Spleen (tissue), 11 donors: ENCODE results near the gene DLGAP3. TPM values are rescaled to one million over a fixed set of nuclear protein-coding genes. Genes with fewer than 3 reads are reported as not detected.

Experiments
- DNase-seq: peaks from one replicate; pipeline ENCODE4 v3.0.0-alpha.2; 2020
- H3K27ac ChIP-seq, 8 donors: fragments of 200-600 bp; sonication (generic) in 7 of 8; 1 replicate in 4 of 8; 2 replicates in 4 of 8; pipeline versions ENCODE4 v1.5.0 to v1.8.0; 2016 to 2021; ENCODE audit warnings: inconsistent platforms in 4 of 8, mild to moderate bottlenecking in 4 of 8, moderate library complexity in 1 of 8
- H3K27me3 ChIP-seq, 7 donors: fragments of 200-600 bp; sonication (generic) in 6 of 7; replicated peaks in 1 of 7; 1 replicate in 4 of 7; 2 replicates in 3 of 7; pipeline versions ENCODE4 v1.5.0 to v1.8.0; 2016 to 2021; ENCODE audit warnings: inconsistent platforms in 3 of 7, mild to moderate bottlenecking in 1 of 7
- H3K36me3 ChIP-seq, 6 donors: fragments of 200-600 bp; sonication (generic) in 5 of 6; 1 replicate in 4 of 6; 2 replicates in 2 of 6; pipeline versions ENCODE4 v1.5.0 to v1.8.0; 2016 to 2021; ENCODE audit warnings: inconsistent platforms in 2 of 6
- H3K4me1 ChIP-seq, 6 donors: fragments of 200-600 bp; sonication (generic) in 5 of 6; 1 replicate in 3 of 6; 2 replicates in 3 of 6; pipeline versions ENCODE4 v1.5.0 to v1.8.0; 2016 to 2021; ENCODE audit warnings: inconsistent platforms in 3 of 6
- H3K4me3 ChIP-seq, 8 donors: fragments of 200-600 bp; sonication (generic) in 7 of 8; 1 replicate in 4 of 8; 2 replicates in 4 of 8; pipeline versions ENCODE4 v1.5.0 to v1.8.0; 2016 to 2021; ENCODE audit warnings: inconsistent platforms in 4 of 8, mild to moderate bottlenecking in 4 of 8, moderate library complexity in 2 of 8
- H3K9me3 ChIP-seq, 8 donors: fragments of 200-600 bp; sonication (generic) in 7 of 8; 1 replicate in 4 of 8; 2 replicates in 4 of 8; pipeline versions ENCODE4 v1.5.0 to v1.8.0; 2016 to 2021; ENCODE audit warnings: inconsistent platforms in 4 of 8
- POLR2A ChIP-seq, 3 donors: fragments of 450-650 bp; IDR thresholded peaks; one replicate each; pipeline ENCODE4 v1.5.1; 2017; ENCODE audit warnings: antibody characterized with exemption in 3 of 3, mild to moderate bottlenecking in 1 of 3
- POLR2AphosphoS5 ChIP-seq, 3 donors: sonication (generic); formaldehyde crosslinking; IDR thresholded peaks; one replicate each; pipeline ENCODE4 v1.5.1; 2017; ENCODE audit warnings: antibody characterized with exemption in 3 of 3
- WGBS, 5 donors: extraction: QIAGEN DNeasy Blood & Tissue Kit in 3 of 5; methylation state at CpG; one replicate each; pipeline versions ENCODE4 v1.1.5 to v1.1.7; 2013 to 2018; 5-methylcytosine and 5-hydroxymethylcytosine counted together
- intact Hi-C: fragments of 100-400 bp; cut with DNase I; formaldehyde crosslinking; loops from one replicate; pipeline ENCODE4 v1.15.0; 2023; ENCODE audit warnings: low total_unique reads
- polyA plus RNA-seq, 3 donors: library from polyadenylated mRNA; stranded (reverse); fragments of 200-250 nt; gene quantifications; one replicate each; pipeline ENCODE4 v1.2.1, GENCODE V29; 2013
- total RNA-seq, 7 donors: library from RNA; depleted of rRNA in 3 of 7; stranded (reverse); fragments of >200 nt in 3 of 7; fragmentation: NEBNext Ultra II Directional in 4 of 7; extraction: Animal tissue kit (Norgen Biotek cat#: 25700) in 4 of 7; gene quantifications; one replicate each; pipeline versions ENCODE4 v1.1.0 to v1.2.1, GENCODE V29; 2016 to 2021
- TF ChIP-seq, protein P1 (sequence below), 11 experiments: fragments of 200-600 bp in 7 of 11; fragments of 450-650 bp in 4 of 11; sonication (generic) in 4 of 11; IDR thresholded peaks in 8 of 11; conservative IDR thresholded peaks in 3 of 11; 1 replicate in 7 of 11; 2 replicates in 4 of 11; pipeline versions ENCODE4 v1.4.0 to v1.8.0; 2016 to 2021; ENCODE audit warnings: antibody characterized with exemption in 11 of 11, inconsistent platforms in 4 of 11, mild to moderate bottlenecking in 1 of 11
- donor health status: healthy with polysubstance abuse.
- donor health status: DM: no; HTN: no; CAD: no; lungs with moderate emphysema.
- donor health status: DM: no; HTN: no; CAD: no.
- donor health status: Bipolar disorder and iron deficiency.
- donor health status: healthy.
- donor health status: DM: no; HTN: no; CAD: no.
- donor health status: DM: yes; HTN: yes; CAD: no.

Gene DLGAP3
- total and polyA plus RNA-seq, 10 donors = 0.54 to 4.3 (median 1.9) TPM

DNA sequence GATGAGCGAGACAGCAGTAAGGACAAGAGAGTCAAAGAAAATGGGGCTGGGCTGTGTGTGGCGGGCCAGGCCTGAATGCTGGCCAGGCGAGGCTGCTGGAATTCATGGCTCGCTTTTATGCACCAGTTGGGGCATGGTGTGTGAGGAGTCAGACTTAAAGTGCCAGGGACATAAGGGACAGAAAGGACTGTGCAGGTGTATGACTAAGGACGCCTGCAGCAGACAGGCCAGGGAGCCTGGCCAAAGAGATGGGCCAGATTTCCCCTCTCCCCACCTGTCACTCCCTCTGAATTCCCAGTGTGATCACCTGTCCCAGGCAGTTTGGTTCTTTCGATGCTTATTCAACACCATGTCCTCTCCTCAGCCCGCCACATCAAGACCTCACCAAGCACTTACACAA is 53.0 kb downstream of the DLGAP3 start:
- no peak for DNase-seq
- intact Hi-C loops = no loop called here
- no peak overlapping the region for H3K4me3 ChIP-seq
- no peak overlapping the region for H3K27ac ChIP-seq
- H3K36me3 ChIP-seq = no peaks in the 10 kb centered on the region
- no peak for TF ChIP-seq POLR2A (IDR thresholded peaks at IDR 0.05)
- TF ChIP-seq POLR2AphosphoS5 (IDR thresholded peaks at IDR 0.05) = no peak
- TF ChIP-seq, protein P1, sequence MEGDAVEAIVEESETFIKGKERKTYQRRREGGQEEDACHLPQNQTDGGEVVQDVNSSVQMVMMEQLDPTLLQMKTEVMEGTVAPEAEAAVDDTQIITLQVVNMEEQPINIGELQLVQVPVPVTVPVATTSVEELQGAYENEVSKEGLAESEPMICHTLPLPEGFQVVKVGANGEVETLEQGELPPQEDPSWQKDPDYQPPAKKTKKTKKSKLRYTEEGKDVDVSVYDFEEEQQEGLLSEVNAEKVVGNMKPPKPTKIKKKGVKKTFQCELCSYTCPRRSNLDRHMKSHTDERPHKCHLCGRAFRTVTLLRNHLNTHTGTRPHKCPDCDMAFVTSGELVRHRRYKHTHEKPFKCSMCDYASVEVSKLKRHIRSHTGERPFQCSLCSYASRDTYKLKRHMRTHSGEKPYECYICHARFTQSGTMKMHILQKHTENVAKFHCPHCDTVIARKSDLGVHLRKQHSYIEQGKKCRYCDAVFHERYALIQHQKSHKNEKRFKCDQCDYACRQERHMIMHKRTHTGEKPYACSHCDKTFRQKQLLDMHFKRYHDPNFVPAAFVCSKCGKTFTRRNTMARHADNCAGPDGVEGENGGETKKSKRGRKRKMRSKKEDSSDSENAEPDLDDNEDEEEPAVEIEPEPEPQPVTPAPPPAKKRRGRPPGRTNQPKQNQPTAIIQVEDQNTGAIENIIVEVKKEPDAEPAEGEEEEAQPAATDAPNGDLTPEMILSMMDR (IDR thresholded peaks at IDR 0.05 in 8 of 11, conservative IDR thresholded peaks at IDR 0.05 in 3 of 11) = no peak
- H3K9me3 ChIP-seq = peaks cover 0 to 5% (median 0%) of the 10 kb centered on the region in 8 donors
- no peaks in the 10 kb centered on the region for H3K4me1 ChIP-seq
- H3K27me3 ChIP-seq = peaks cover 0 to 70% (median 4%) of the 10 kb centered on the region in 7 donors
- 76 to 94% (median 85%) methylated on average over 7 of the region's 7 CpGs for WGBS, 5 donors

DNA sequence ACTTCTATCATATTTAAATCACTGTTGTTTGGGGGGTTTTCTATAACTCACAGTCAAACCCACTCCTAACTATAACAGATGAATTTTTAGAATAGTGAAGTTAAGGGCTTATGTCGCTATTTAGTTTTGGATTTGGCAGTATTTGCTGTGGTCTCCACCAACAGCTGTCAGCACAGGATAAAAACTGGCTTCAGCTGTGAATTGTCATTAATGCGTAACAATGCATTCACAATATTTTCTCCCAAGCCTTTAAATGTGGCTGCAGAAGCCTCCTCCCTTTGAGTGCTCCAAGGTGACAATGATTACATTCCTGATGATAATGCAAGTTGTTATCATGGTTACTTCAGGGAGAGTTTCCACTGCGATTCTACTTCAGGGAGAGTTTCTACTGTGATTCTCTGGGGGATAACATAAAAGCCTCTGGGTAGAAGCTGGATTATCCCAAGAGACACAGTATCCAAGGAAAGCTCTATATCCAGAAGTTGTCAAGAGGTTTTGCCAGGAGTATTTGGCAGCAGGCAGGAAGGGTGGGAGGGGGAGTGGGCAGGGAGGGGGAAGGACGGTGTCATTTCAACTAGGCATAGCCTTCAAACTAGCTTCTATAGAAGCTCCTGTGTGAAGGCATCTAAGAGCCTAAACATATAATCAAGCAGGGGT is 55.0 kb downstream of the DLGAP3 start:
- 77 to 86% (median 79%) methylated on average over 4 of the region's 4 CpGs for WGBS, 5 donors
- TF ChIP-seq, protein P1 (IDR thresholded peaks at IDR 0.05 in 8 of 11, conservative IDR thresholded peaks at IDR 0.05 in 3 of 11) = no peak
- TF ChIP-seq POLR2A (IDR thresholded peaks at IDR 0.05) (no peak), POLR2AphosphoS5 (IDR thresholded peaks at IDR 0.05) (no peak)
- peaks cover 0 to 62% (median 0%) of the 10 kb centered on the region in 7 donors for H3K27me3 ChIP-seq
- no peak overlapping the region for H3K27ac ChIP-seq
- intact Hi-C loops = no loop called here
- H3K4me1 ChIP-seq = no peaks in the 10 kb centered on the region
- H3K36me3 ChIP-seq = no peaks in the 10 kb centered on the region
- H3K4me3 ChIP-seq = no peak overlapping the region
- H3K9me3 ChIP-seq = no peaks in the 10 kb centered on the region
- no peak for DNase-seq

DNA sequence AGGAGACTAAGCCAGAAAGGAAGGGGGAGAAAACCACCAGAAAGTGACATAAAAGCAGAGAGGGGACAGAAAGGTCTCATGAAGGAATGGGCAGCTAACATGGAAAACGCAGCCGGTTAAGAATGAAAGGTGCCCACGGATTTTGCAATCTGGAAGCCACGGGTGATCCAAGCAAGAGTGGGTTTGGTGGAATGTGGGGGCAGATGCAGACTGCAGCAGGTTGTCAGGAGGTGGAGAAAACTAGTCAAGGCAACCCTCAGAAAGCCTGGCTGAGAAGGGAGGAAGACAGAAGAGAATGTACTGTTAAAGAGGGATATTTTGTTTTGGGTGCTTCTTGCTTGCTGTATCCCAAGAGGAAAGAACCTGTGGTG is 57.3 kb downstream of the DLGAP3 start:
- Histone ChIP-seq H3K4me1 (peaks cover 0 to 7% (median 2%) of the 10 kb centered on the region in 6 donors), H3K27ac (no peak overlapping the region), H3K4me3 (no peak overlapping the region), H3K27me3 (peaks cover 0 to 53% (median 0%) of the 10 kb centered on the region in 7 donors), H3K36me3 (no peaks in the 10 kb centered on the region), H3K9me3 (no peaks in the 10 kb centered on the region)
- DNase-seq = no peak
- intact Hi-C loops = no loop called here
- TF ChIP-seq POLR2A (IDR thresholded peaks at IDR 0.05) (no peak), POLR2AphosphoS5 (IDR thresholded peaks at IDR 0.05) (no peak)
- TF ChIP-seq, protein P1 (IDR thresholded peaks at IDR 0.05 in 8 of 11, conservative IDR thresholded peaks at IDR 0.05 in 3 of 11) = no peak
- 67 to 92% (median 81%) methylated on average over 4 of the region's 4 CpGs for WGBS, 5 donors

DNA sequence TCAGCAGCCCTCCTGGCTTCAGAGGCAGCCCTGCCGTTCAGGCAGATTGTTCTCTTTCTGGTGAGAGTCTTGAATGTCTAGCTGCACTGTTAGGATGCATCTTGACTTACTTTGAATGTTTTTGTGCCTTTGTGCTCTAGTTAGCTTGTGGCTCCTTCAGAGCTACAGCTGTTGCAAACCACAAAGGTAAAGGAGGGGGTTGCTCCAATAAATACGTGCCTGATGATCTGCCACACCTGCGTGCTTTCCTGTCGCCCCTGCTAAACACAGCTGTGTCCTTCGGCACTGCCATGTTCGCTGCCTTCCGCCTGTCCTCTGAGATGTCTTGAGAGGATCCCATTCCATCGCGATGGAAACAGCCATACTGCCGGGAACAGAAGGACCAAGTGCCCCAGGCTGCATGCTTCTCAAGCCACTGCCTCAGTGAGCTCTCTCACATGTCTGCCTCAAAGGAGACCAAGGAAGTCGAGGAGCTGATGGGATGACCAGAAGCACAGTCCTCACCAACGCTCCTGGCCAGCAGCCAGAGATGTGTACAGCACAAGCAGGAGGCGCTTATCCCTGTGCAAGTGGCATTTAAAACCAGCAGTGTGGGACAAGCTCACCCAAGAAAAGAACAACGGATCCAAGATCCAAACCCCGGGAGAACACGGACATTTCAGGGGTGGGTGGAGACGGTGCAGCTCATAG is 57.9 kb downstream of the DLGAP3 start:
- 76 to 83% (median 77%) methylated on average over 17 of the region's 17 CpGs for WGBS, 5 donors
- no peaks in the 10 kb centered on the region for H3K9me3 ChIP-seq
- H3K36me3 ChIP-seq = no peaks in the 10 kb centered on the region
- H3K4me3 ChIP-seq = no peak overlapping the region
- no peak overlapping the region for H3K27ac ChIP-seq
- intact Hi-C loops = no loop called here
- no peak for TF ChIP-seq POLR2AphosphoS5 (IDR thresholded peaks at IDR 0.05)
- no peak for TF ChIP-seq POLR2A (IDR thresholded peaks at IDR 0.05)
- TF ChIP-seq, protein P1 (IDR thresholded peaks at IDR 0.05 in 8 of 11, conservative IDR thresholded peaks at IDR 0.05 in 3 of 11) = no peak
- no peak for DNase-seq
- peaks cover 5 to 13% (median 7%) of the 10 kb centered on the region in 6 donors for H3K4me1 ChIP-seq
- peaks cover 0 to 48% (median 0%) of the 10 kb centered on the region in 7 donors for H3K27me3 ChIP-seq
